Activated naive CD4-positive, alpha-beta T cell treated with anti-CD3 and anti-CD28 coated beads, Interleukin-2, amount 10 ng/mL, durations not matched to agents 5 hours and 36 hours (primary cell): Measurements from ENCODE around the gene OR8K5. TPM values are rescaled to one million over a fixed set of nuclear protein-coding genes. Genes with fewer than 3 reads are reported as not detected.

ENCODE experiments used
- total RNA-seq, 2 experiments: library from RNA; stranded (reverse); gene quantifications; one replicate each; pipeline ENCODE4 v1.2.3, GENCODE V29; 2021

Gene OR8K5
- not detected for total RNA-seq

DNA sequence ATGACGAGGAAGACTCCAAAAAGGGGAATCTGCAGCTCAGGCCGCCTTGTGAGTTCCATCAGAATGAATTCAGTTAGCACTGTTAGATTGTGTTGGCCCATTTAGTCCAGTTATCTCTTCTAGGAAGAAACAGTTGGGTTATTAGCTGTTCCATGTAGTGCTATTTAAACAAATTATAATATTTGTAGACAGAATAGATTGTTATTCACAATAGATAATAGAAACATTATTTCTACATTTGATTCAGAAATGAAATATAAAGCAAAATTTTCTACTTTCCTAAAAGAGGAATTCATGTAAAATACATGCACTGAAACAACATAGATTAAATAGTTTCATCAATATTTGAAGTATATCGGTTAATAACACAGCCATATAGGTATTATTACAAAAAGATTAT is at the start of gene OR8K5:
OR8K5 (minus strand) TSS at position 101 of the 400 bp plus-strand sequence; CDS start at position 101, 0 bp downstream.

GRCh38 chr11:56176318-56176717 is 16.2 kb upstream of the OR8K5 start, which contains the start of gene OR5J2:
Gene OR5J2 (plus strand): TSS chr11:56176618. CDS start chr11:56176618, 0 bp downstream.

GRCh38 chr11:56140151-56140661 is 19.9 kb downstream of the OR8K5 start, which contains the start of gene OR8J3:
Gene OR8J3 (minus strand): TSS chr11:56140201. CDS start chr11:56137718, 2,483 bp downstream.

GRCh38 chr11:56122073-56122472 is 38.0 kb downstream of the OR8K5 start, which contains the start of gene OR8H3:
Gene OR8H3 (plus strand): TSS chr11:56122373. CDS start chr11:56122373, 0 bp downstream.

Other genes with a start within 250 kb of the OR8K5 start
- not detected for gene OR5W2, start 245.7 kb downstream of the OR8K5 start, total RNA-seq
- gene OR5I1, start 223.9 kb downstream of the OR8K5 start, total RNA-seq: not detected
- gene OR10AG1, start 190.4 kb downstream of the OR8K5 start, total RNA-seq: not detected
- not detected for gene OR5F1, start 165.7 kb downstream of the OR8K5 start, total RNA-seq
- gene OR5AS1, start 132.7 kb downstream of the OR8K5 start, total RNA-seq: not detected
- not detected for gene OR8I2, start 67.0 kb downstream of the OR8K5 start, total RNA-seq
- gene OR8H2, start 56.6 kb downstream of the OR8K5 start, total RNA-seq: not detected
- gene OR8H3, start 37.9 kb downstream of the OR8K5 start, total RNA-seq: not detected
- gene OR8J3, start 20.1 kb downstream of the OR8K5 start, total RNA-seq: not detected
- not detected for gene OR5J2, start 16.3 kb upstream of the OR8K5 start, total RNA-seq
- not detected for gene OR5T2, start 73.9 kb upstream of the OR8K5 start, total RNA-seq
- not detected for gene OR5T3, start 91.9 kb upstream of the OR8K5 start, total RNA-seq
- gene OR5T1, start 113.8 kb upstream of the OR8K5 start, total RNA-seq: not detected
- gene OR8H1, start 131.9 kb upstream of the OR8K5 start, total RNA-seq: not detected
- not detected for gene OR8K3, start 154.8 kb upstream of the OR8K5 start, total RNA-seq
- gene OR8K1, start 185.7 kb upstream of the OR8K5 start, total RNA-seq: not detected
- not detected for gene OR8J1, start 194.0 kb upstream of the OR8K5 start, total RNA-seq
- gene OR8U1, start 215.3 kb upstream of the OR8K5 start, total RNA-seq: not detected